Lower leg skin (tissue), 3 donors: ENCODE results near the gene MAP7.
"Not testable (repeated sequence)": the region's sequence is repeated elsewhere in the genome, so short reads cannot be mapped to it uniquely, and the experiment has no call there.

Experiments
- CTCF ChIP-seq, 3 donors: fragments of 450-650 bp; IDR thresholded peaks; one replicate each; pipeline ENCODE4 v1.5.1; 2016; ENCODE audit warnings: antibody characterized with exemption in 3 of 3, mild to moderate bottlenecking in 3 of 3, moderate library complexity in 2 of 3
- POLR2A ChIP-seq, 2 donors: fragments of 450-650 bp; IDR thresholded peaks; one replicate each; pipeline ENCODE4 v1.6.1; 2016 to 2017; ENCODE audit warnings: antibody characterized with exemption in 2 of 2, mild to moderate bottlenecking in 1 of 2, moderate library complexity in 1 of 2

- TF ChIP-seq POLR2A, CTCF (IDR thresholded peaks at IDR 0.05): not testable (repeated sequence)
Observed at GRCh38 chr6:136375836-136376235, 174.4 kb downstream of the MAP7 start.
